ENCODE measurements around the gene DDX24.

Gene DDX24

GRCh38 chr14:94004015-94004414 lies 77.0 kb downstream of the DDX24 start:
- TF ChIP-seq CTCF (IDR thresholded peaks at IDR 0.05; ENCODE audit: control extremely low read depth, extremely low read depth, low read depth, missing control alignments), result no peak
- DNase-seq (ENCODE audit: extremely low spot score), result no peak
- POLR2A ChIA-PET, result interaction anchor here (1.3 kb wide), 1 partner anchor 45 kb away, joined by 3 read pairs; no protein-coding TSS in a partner anchor
- CTCF ChIA-PET, result interaction anchor here (0.8 to 17.4 kb wide), 14 partner anchors 12 to 349 kb away, joined by 3 to 664 read pairs (median 4); partner anchors contain the start of gene OTUB2

GRCh38 chr14:94003397-94003796 lies 77.6 kb downstream of the DDX24 start:
- no peak for TF ChIP-seq CTCF (IDR thresholded peaks at IDR 0.05; ENCODE audit: control extremely low read depth, extremely low read depth, low read depth, missing control alignments)
- no peak for DNase-seq (ENCODE audit: extremely low spot score)
- ChIA-PET CTCF (interaction anchor here (0.9 to 17.4 kb wide), 11 partner anchors 8 to 348 kb away, joined by 3 to 664 read pairs (median 4); partner anchors contain the start of gene OTUB2), POLR2A (interaction anchor here (0.6 kb wide), 1 partner anchor 14 kb away, joined by 3 read pairs; no protein-coding TSS in a partner anchor)

DNA sequence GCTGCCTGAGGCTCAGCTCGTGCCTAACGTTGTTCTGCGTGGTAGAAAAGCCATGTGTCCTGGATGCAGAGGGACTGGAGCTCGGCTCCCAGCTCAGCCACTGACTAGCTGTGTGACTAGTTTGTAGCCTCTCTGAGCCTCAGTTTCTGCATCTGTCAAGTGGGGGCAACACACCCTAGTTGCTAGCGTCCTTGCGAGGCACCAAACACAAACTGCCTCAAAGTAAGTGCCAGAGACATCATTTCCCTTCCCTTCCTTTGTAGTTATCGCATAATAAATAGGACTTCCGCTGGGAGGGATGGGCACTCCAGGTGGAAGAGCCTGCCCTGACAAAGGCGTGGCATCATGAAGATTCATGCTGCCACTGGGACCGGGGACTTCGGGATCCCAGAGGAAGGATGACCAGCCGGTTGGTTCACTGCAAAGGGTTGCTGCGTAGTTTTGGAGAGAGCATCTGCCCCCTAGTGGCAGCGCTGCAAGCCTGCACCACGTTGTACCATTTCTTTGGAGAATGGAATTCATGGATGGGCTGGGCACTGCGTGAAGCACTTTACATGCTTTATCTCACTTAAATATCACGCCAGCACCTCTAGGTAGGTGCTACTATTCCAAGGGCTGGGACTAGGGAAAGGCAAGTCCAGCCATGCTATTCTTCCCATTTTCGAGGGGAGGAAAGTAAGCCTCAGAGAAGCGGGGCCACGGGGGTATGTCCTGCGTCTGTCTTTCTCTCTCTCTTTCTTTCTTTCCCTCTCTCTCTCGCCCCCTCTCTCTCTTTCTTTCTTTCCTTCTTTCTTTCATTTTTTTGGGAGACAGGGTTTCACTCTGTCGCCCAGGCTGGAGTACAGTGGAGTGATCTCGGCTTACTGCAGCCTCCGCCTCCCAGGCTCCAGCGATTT lies 79.3 kb downstream of the DDX24 start:
- ChIA-PET CTCF (interaction anchor here (0.6 to 17.4 kb wide), 30 partner anchors 10 to 347 kb away, joined by 3 to 664 read pairs (median 5); partner anchors contain the start of genes ASB2, DDX24, IFI27L1 and OTUB2), POLR2A (interaction anchor here (1.1 kb wide), 1 partner anchor 41 kb away, joined by 4 read pairs; no protein-coding TSS in a partner anchor)
- peak; percentile 82 for DNase-seq (ENCODE audit: extremely low spot score)
- TF ChIP-seq CTCF (IDR thresholded peaks at IDR 0.05; ENCODE audit: control extremely low read depth, extremely low read depth, low read depth, missing control alignments), result peak; percentile 97

- POLR2A ChIA-PET, result interaction anchor here (1.1 kb wide), 1 partner anchor 40 kb away, joined by 4 read pairs; no protein-coding TSS in a partner anchor
- TF ChIP-seq CTCF (IDR thresholded peaks at IDR 0.05; ENCODE audit: control extremely low read depth, extremely low read depth, low read depth, missing control alignments), result no peak
- CTCF ChIA-PET, result interaction anchor here (0.6 to 17.4 kb wide), 23 partner anchors 9 to 346 kb away, joined by 3 to 664 read pairs (median 6); partner anchors contain the start of genes ASB2, DDX24, IFI27L1 and OTUB2
- no peak for DNase-seq (ENCODE audit: extremely low spot score)
These were observed 80.0 kb downstream of the DDX24 start for GRCh38 chr14:94001016-94001415.

DNA sequence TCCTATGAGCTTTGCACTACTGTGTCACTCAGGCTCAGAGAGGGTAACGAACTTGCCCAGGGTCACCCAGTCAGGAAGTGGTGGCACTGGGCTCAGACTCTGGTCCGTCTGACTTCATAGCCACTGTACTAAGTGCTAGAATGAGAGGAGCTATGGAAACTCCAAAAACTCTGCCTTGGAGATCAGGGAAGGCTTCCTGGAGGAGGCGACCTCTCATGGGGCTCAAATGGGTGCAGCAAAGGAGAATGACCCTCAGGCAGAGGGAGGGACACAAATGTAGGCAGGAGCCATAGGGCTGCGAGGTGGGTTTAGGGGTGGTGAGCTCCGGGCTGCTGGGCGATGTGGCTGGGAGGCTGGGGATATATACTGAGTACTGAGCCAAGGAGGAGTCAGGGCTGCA lies 80.7 kb downstream of the DDX24 start:
- CTCF ChIA-PET, result interaction anchor here (0.6 to 17.4 kb wide), 21 partner anchors 8 to 346 kb away, joined by 3 to 664 read pairs (median 6); partner anchors contain the start of genes ASB2 and OTUB2
- TF ChIP-seq CTCF (IDR thresholded peaks at IDR 0.05; ENCODE audit: control extremely low read depth, extremely low read depth, low read depth, missing control alignments), result no peak
- POLR2A ChIA-PET, result interaction anchor here (1.0 to 1.2 kb wide), 2 partner anchors 19 to 44 kb away, joined by 3 read pairs; no protein-coding TSS in a partner anchor
- no peak for DNase-seq (ENCODE audit: extremely low spot score)

DNA sequence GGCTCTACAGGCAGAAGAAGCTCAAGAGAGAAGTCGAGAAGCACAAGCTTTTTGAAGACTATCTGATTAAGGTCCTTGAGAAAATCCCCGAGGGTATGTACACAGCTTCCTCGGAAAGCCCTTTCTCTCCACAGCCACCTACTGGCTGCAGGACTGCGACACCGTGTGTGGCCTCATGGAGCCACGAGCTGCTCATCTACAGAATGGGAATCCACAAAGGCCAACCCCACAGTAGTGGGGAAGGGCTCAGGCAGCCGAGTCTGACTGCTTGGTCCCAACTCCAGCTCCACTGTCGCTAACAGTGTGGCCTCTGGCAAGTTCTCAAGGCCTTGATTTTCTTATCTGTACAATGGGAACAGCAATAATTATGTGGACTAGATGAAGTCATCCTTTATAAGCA lies 81.4 kb downstream of the DDX24 start:
- POLR2A ChIA-PET, result interaction anchor here (0.9 to 1.4 kb wide), 4 partner anchors 18 to 60 kb away, joined by 3 to 6 read pairs (median 4); no protein-coding TSS in a partner anchor
- no peak for DNase-seq (ENCODE audit: extremely low spot score)
- CTCF ChIA-PET, result interaction anchor here (0.6 to 17.4 kb wide), 18 partner anchors 8 to 345 kb away, joined by 3 to 664 read pairs (median 6); partner anchors contain the start of genes ASB2 and OTUB2

More for the DNA sequence above, 81.4 kb downstream of the DDX24 start:
- TF ChIP-seq CTCF (IDR thresholded peaks at IDR 0.05; ENCODE audit: control extremely low read depth, extremely low read depth, low read depth, missing control alignments), result no peak

Measured in GM10248 (cell line).